ENCODE data around the gene SETX. TPM values are rescaled to one million over a fixed set of nuclear protein-coding genes. Genes with fewer than 3 reads are reported as not detected.

SETX gene
- 58.4 and 98.1 TPM in 2 replicates for total RNA-seq

GRCh38 chr9:132354637-132355355 lies at the start of gene SETX:
Gene SETX, minus strand, starts transcription at chr9:132354986. Its CDS starts 5,558 bp downstream, at chr9:132349428.

Other genes with a start within 250 kb of the SETX start
- gene NTNG2, start 192.9 kb downstream of the SETX start, total RNA-seq = under 0.01 TPM in 1 of 2 replicates, not detected in the other
- 10.2 and 14.3 TPM in 2 replicates for gene TTF1, start 51.9 kb upstream of the SETX start, total RNA-seq
- not detected in 2 replicates for gene CFAP77, start 55.2 kb upstream of the SETX start, total RNA-seq
- gene BARHL1, start 227.6 kb upstream of the SETX start, total RNA-seq = not detected in 2 replicates

Data from bladder microvascular endothelial cell (primary cell).